RWPE1 (cell line): ENCODE data around the gene CHST3.
"Not testable (repeated sequence)": the region's sequence is repeated elsewhere in the genome, so short reads cannot be mapped to it uniquely, and the experiment has no call there.

ENCODE experiments used
- CTCF ChIA-PET: fragments of 350-600 bp; sonication (Branson Sonifier 250); formaldehyde crosslinking; extraction: SDS; loops from one replicate; lab custom pipeline; 2021; lab: Yijun Ruan, JAX
- POLR2A ChIA-PET: fragments of 400-600 bp; formaldehyde crosslinking; extraction: SDS; loops from one replicate; lab custom pipeline; 2020; ENCODE audit warnings: antibody characterized with exemption; ENCODE audit not compliant: low non-redundant PET; lab: Yijun Ruan, JAX
- DNase-seq: peaks from one replicate; pipeline ENCODE4 v3.0.0; 2012; ENCODE audit warnings: low spot score
- H3K27ac ChIP-seq: fragments of 450-650 bp; 2 replicates; pipeline ENCODE4 v1.5.1; 2017
- CTCF ChIP-seq: fragments of 450-650 bp; conservative IDR thresholded peaks from 2 replicates; pipeline ENCODE4 v1.5.1; 2017; ENCODE audit warnings: low read depth, mild to moderate bottlenecking

Gene CHST3

GRCh38 chr10:71975087-71975870 is 11.1 kb downstream of the CHST3 start:
- peak overlapping the region; percentile 100 for H3K27ac ChIP-seq
- no peak for DNase-seq

GRCh38 chr10:71975871-71976725 is 11.9 kb downstream of the CHST3 start:
- ChIA-PET CTCF (interaction anchor here (0.6 to 3.6 kb wide), 6 partner anchors 10 to 657 kb away, joined by 3 to 19 read pairs (median 4); partner anchors contain the start of gene SLC29A3), POLR2A (no interaction called here)
- DNase-seq = peak; percentile 78
- no peak for TF ChIP-seq CTCF
- H3K27ac ChIP-seq = peak overlapping the region; percentile 100

More at GRCh38 chr10:71975087-71975870, 11.1 kb downstream of the CHST3 start:
- POLR2A ChIA-PET = interaction anchor here (0.6 kb wide), 1 partner anchor 77 kb away, joined by 3 read pairs; no protein-coding TSS in a partner anchor
- TF ChIP-seq CTCF = no peak
- CTCF ChIA-PET = interaction anchor here (0.6 to 3.6 kb wide), 6 partner anchors 9 to 656 kb away, joined by 3 to 19 read pairs (median 4); partner anchors contain the start of gene SLC29A3

GRCh38 chr10:71977614-71977903 is 13.4 kb downstream of the CHST3 start:
- CTCF ChIA-PET = interaction anchor here (0.6 to 1.1 kb wide), 4 partner anchors 18 to 81 kb away, joined by 3 read pairs; no protein-coding TSS in a partner anchor
- DNase-seq, POLR2A ChIA-PET: not testable (repeated sequence)
- peak overlapping the region; percentile 100 for H3K27ac ChIP-seq

GRCh38 chr10:71978476-71978875 is 14.3 kb downstream of the CHST3 start:
- POLR2A ChIA-PET = no interaction called here
- CTCF ChIA-PET = no interaction called here

GRCh38 chr10:71978988-71979691 is 14.9 kb downstream of the CHST3 start:
- CTCF ChIA-PET = no interaction called here
- no peak for DNase-seq
- TF ChIP-seq CTCF = no peak
- peak overlapping the region; percentile 100 for H3K27ac ChIP-seq
- POLR2A ChIA-PET = no interaction called here

More at GRCh38 chr10:71978476-71978875, 14.3 kb downstream of the CHST3 start:
- H3K27ac ChIP-seq = peak overlapping the region; percentile 100
- no peak for DNase-seq
- no peak for TF ChIP-seq CTCF

GRCh38 chr10:71979692-71980062 is 15.5 kb downstream of the CHST3 start:
- CTCF ChIA-PET = no interaction called here
- no peak for DNase-seq
- H3K27ac ChIP-seq = peak overlapping the region; percentile 100
- POLR2A ChIA-PET = no interaction called here
- no peak for TF ChIP-seq CTCF
